GM19099 (cell line): ENCODE results near the gene FAM168A.

ENCODE experiments used
- POLR2A ChIP-seq: IDR thresholded peaks from 3 replicates; pipeline ENCODE4 v1.6.1; 2011; ENCODE audit warnings: low read depth; ENCODE audit not compliant: insufficient read length; ENCODE audit errors: extremely low read depth

Gene FAM168A

GRCh38 chr11:73480677-73481076, 117.2 kb downstream of the FAM168A start:
- TF ChIP-seq POLR2A, result no peak

- TF ChIP-seq POLR2A, result no peak
Measured at GRCh38 chr11:73478737-73479347, 119.1 kb downstream of the FAM168A start.

GRCh38 chr11:73477518-73477917, 120.4 kb downstream of the FAM168A start:
- TF ChIP-seq POLR2A, result no peak

GRCh38 chr11:73475549-73476095, 122.3 kb downstream of the FAM168A start:
- TF ChIP-seq POLR2A, result no peak

- no peak for TF ChIP-seq POLR2A
Measured at GRCh38 chr11:73473252-73473651, 124.7 kb downstream of the FAM168A start.

GRCh38 chr11:73469401-73469800, 128.5 kb downstream of the FAM168A start:
- no peak for TF ChIP-seq POLR2A

- no peak for TF ChIP-seq POLR2A
Measured at GRCh38 chr11:73468590-73469161, 129.2 kb downstream of the FAM168A start.

- TF ChIP-seq POLR2A, result no peak
Measured at GRCh38 chr11:73467505-73467904, 130.4 kb downstream of the FAM168A start.

GRCh38 chr11:73466643-73467042, 131.3 kb downstream of the FAM168A start:
- no peak for TF ChIP-seq POLR2A

- TF ChIP-seq POLR2A, result no peak
Measured at GRCh38 chr11:73465871-73466270, 132.0 kb downstream of the FAM168A start.

- TF ChIP-seq POLR2A, result no peak
Measured at GRCh38 chr11:73465023-73465675, 132.8 kb downstream of the FAM168A start.

- no peak for TF ChIP-seq POLR2A
Measured at GRCh38 chr11:73464347-73464746, 133.6 kb downstream of the FAM168A start.

- TF ChIP-seq POLR2A, result no peak
Measured at GRCh38 chr11:73463359-73463758, 134.6 kb downstream of the FAM168A start.

GRCh38 chr11:73461964-73462363, 135.9 kb downstream of the FAM168A start:
- no peak for TF ChIP-seq POLR2A

- TF ChIP-seq POLR2A, result no peak
Measured at GRCh38 chr11:73461335-73461840, 136.5 kb downstream of the FAM168A start.

- TF ChIP-seq POLR2A, result no peak
Measured at GRCh38 chr11:73458201-73458600, 139.7 kb downstream of the FAM168A start.

- TF ChIP-seq POLR2A, result no peak
Measured at GRCh38 chr11:73454987-73455386, 142.9 kb downstream of the FAM168A start.

- TF ChIP-seq POLR2A, result no peak
Measured at GRCh38 chr11:73453562-73453961, 144.3 kb downstream of the FAM168A start.
